Measurements from ENCODE around the gene SUGCT. TPM values are rescaled to one million over a fixed set of nuclear protein-coding genes. Genes with fewer than 3 reads are reported as not detected.
A peak's percentile ranks its signal among the peaks of the same experiment; 100 is the strongest.

Gene SUGCT
- total RNA-seq, 2 experiments from 2014 or later, result 0.21 to 0.61 TPM

GRCh38 chr7:40711706-40712105, 576.9 kb downstream of the SUGCT start:
- peaks cover 10% of the 10 kb centered on the region for H3K27me3 Mint-ChIP-seq
- H3K4me3 Mint-ChIP-seq, result no peak overlapping the region
- no peak overlapping the region for H3K27ac Mint-ChIP-seq
- no peak for DNase-seq
- CTCF ChIA-PET, result no interaction called here
- peaks cover 2% of the 10 kb centered on the region for H3K9me3 Mint-ChIP-seq (ENCODE audit: low read depth)
- peaks cover 12% of the 10 kb centered on the region for H3K4me1 Mint-ChIP-seq
- H3K36me3 Mint-ChIP-seq, result peaks cover 3% of the 10 kb centered on the region
- no peak for ATAC-seq

- Mint-ChIP-seq H3K4me3 (no peak overlapping the region), H3K27ac (no peak overlapping the region), H3K9me3 (ENCODE audit: low read depth) (peaks cover 6% of the 10 kb centered on the region), H3K27me3 (peaks cover 10% of the 10 kb centered on the region), H3K36me3 (peaks cover 3% of the 10 kb centered on the region), H3K4me1 (peaks cover 10% of the 10 kb centered on the region)
- ATAC-seq (no peak), DNase-seq (no peak)
- CTCF ChIA-PET, result no interaction called here
These were observed 579.7 kb downstream of the SUGCT start for GRCh38 chr7:40714363-40715052.

- peaks cover 5% of the 10 kb centered on the region for H3K4me1 Mint-ChIP-seq
- peaks cover 7% of the 10 kb centered on the region for H3K27me3 Mint-ChIP-seq
- no peak overlapping the region for H3K27ac Mint-ChIP-seq
- no peak overlapping the region for H3K4me3 Mint-ChIP-seq
- ATAC-seq (no peak), DNase-seq (no peak)
- peaks cover 6% of the 10 kb centered on the region for H3K9me3 Mint-ChIP-seq (ENCODE audit: low read depth)
- CTCF ChIA-PET, result no interaction called here
- peaks cover 3% of the 10 kb centered on the region for H3K36me3 Mint-ChIP-seq
These were observed 580.2 kb downstream of the SUGCT start for GRCh38 chr7:40715053-40715430.

GRCh38 chr7:40716052-40716451, 581.2 kb downstream of the SUGCT start:
- Mint-ChIP-seq H3K36me3 (peaks cover 3% of the 10 kb centered on the region), H3K9me3 (ENCODE audit: low read depth) (peaks cover 6% of the 10 kb centered on the region), H3K4me3 (no peak overlapping the region), H3K27me3 (peaks cover 6% of the 10 kb centered on the region), H3K27ac (no peak overlapping the region), H3K4me1 (peaks cover 4% of the 10 kb centered on the region)
- ATAC-seq, result no peak
- CTCF ChIA-PET, result no interaction called here
- no peak for DNase-seq

- CTCF ChIA-PET, result interaction anchor here (0.7 kb wide), 1 partner anchor 16 kb away, joined by 3 read pairs; no protein-coding TSS in a partner anchor
- peak; percentile 64 for ATAC-seq
- Mint-ChIP-seq H3K27me3 (peaks cover 6% of the 10 kb centered on the region), H3K27ac (no peak overlapping the region), H3K4me3 (no peak overlapping the region), H3K9me3 (ENCODE audit: low read depth) (peaks cover 6% of the 10 kb centered on the region), H3K4me1 (peaks cover 4% of the 10 kb centered on the region), H3K36me3 (peaks cover 3% of the 10 kb centered on the region)
- peak; percentile 62 for DNase-seq
These were observed 582.4 kb downstream of the SUGCT start for GRCh38 chr7:40717242-40717641.

- H3K36me3 Mint-ChIP-seq, result peaks cover 3% of the 10 kb centered on the region
- H3K9me3 Mint-ChIP-seq (ENCODE audit: low read depth), result peaks cover 6% of the 10 kb centered on the region
- DNase-seq (no peak), ATAC-seq (no peak)
- peaks cover 3% of the 10 kb centered on the region for H3K27me3 Mint-ChIP-seq
- no peak overlapping the region for H3K27ac Mint-ChIP-seq
- no peak overlapping the region for H3K4me3 Mint-ChIP-seq
- CTCF ChIA-PET, result no interaction called here
- peaks cover 4% of the 10 kb centered on the region for H3K4me1 Mint-ChIP-seq
These were observed 585.6 kb downstream of the SUGCT start for GRCh38 chr7:40720416-40720815.

GRCh38 chr7:40721342-40721949, 586.6 kb downstream of the SUGCT start:
- no peak overlapping the region for H3K4me3 Mint-ChIP-seq
- H3K9me3 Mint-ChIP-seq (ENCODE audit: low read depth), result peaks cover 6% of the 10 kb centered on the region
- H3K27ac Mint-ChIP-seq, result no peak overlapping the region
- no peaks in the 10 kb centered on the region for H3K27me3 Mint-ChIP-seq
- H3K4me1 Mint-ChIP-seq, result peaks cover 4% of the 10 kb centered on the region
- CTCF ChIA-PET, result no interaction called here
- no peak for DNase-seq
- no peaks in the 10 kb centered on the region for H3K36me3 Mint-ChIP-seq
- no peak for ATAC-seq

- DNase-seq (no peak), ATAC-seq (no peak)
- H3K4me1 Mint-ChIP-seq, result peaks cover 1% of the 10 kb centered on the region
- H3K36me3 Mint-ChIP-seq, result no peaks in the 10 kb centered on the region
- H3K4me3 Mint-ChIP-seq, result no peak overlapping the region
- CTCF ChIA-PET, result no interaction called here
- H3K9me3 Mint-ChIP-seq (ENCODE audit: low read depth), result peaks cover 6% of the 10 kb centered on the region
- H3K27me3 Mint-ChIP-seq, result no peaks in the 10 kb centered on the region
- H3K27ac Mint-ChIP-seq, result no peak overlapping the region
These were observed 587.4 kb downstream of the SUGCT start for GRCh38 chr7:40722242-40722641.

GRCh38 chr7:40723829-40724228, 589.0 kb downstream of the SUGCT start:
- CTCF ChIA-PET, result no interaction called here
- H3K27me3 Mint-ChIP-seq, result no peaks in the 10 kb centered on the region
- H3K9me3 Mint-ChIP-seq (ENCODE audit: low read depth), result peaks cover 6% of the 10 kb centered on the region
- no peaks in the 10 kb centered on the region for H3K4me1 Mint-ChIP-seq
- DNase-seq (no peak), ATAC-seq (no peak)
- H3K27ac Mint-ChIP-seq, result no peak overlapping the region
- H3K36me3 Mint-ChIP-seq, result no peaks in the 10 kb centered on the region
- no peak overlapping the region for H3K4me3 Mint-ChIP-seq

GRCh38 chr7:40726559-40726958, 591.8 kb downstream of the SUGCT start:
- Mint-ChIP-seq H3K36me3 (no peaks in the 10 kb centered on the region), H3K4me3 (no peak overlapping the region), H3K4me1 (no peaks in the 10 kb centered on the region), H3K27ac (no peak overlapping the region), H3K27me3 (no peaks in the 10 kb centered on the region), H3K9me3 (ENCODE audit: low read depth) (peaks cover 7% of the 10 kb centered on the region)
- ATAC-seq, result no peak
- DNase-seq, result no peak
- CTCF ChIA-PET, result no interaction called here

GRCh38 chr7:40733114-40733513, 598.3 kb downstream of the SUGCT start:
- CTCF ChIA-PET, result no interaction called here
- Mint-ChIP-seq H3K27me3 (no peaks in the 10 kb centered on the region), H3K36me3 (no peaks in the 10 kb centered on the region), H3K4me1 (peaks cover 10% of the 10 kb centered on the region), H3K9me3 (ENCODE audit: low read depth) (peaks cover 7% of the 10 kb centered on the region), H3K4me3 (no peak overlapping the region), H3K27ac (no peak overlapping the region)
- DNase-seq (no peak), ATAC-seq (no peak)

GRCh38 chr7:40733578-40733977, 598.8 kb downstream of the SUGCT start:
- DNase-seq (peak; percentile 45), ATAC-seq (no peak)
- Mint-ChIP-seq H3K4me3 (no peak overlapping the region), H3K9me3 (ENCODE audit: low read depth) (peaks cover 7% of the 10 kb centered on the region), H3K27ac (no peak overlapping the region), H3K4me1 (peaks cover 10% of the 10 kb centered on the region), H3K36me3 (no peaks in the 10 kb centered on the region), H3K27me3 (no peaks in the 10 kb centered on the region)
- CTCF ChIA-PET, result no interaction called here

GRCh38 chr7:40739257-40739656, 604.5 kb downstream of the SUGCT start:
- H3K27me3 Mint-ChIP-seq, result no peaks in the 10 kb centered on the region
- no peak overlapping the region for H3K27ac Mint-ChIP-seq
- no peak for DNase-seq
- H3K36me3 Mint-ChIP-seq, result no peaks in the 10 kb centered on the region
- H3K9me3 Mint-ChIP-seq (ENCODE audit: low read depth), result no peaks in the 10 kb centered on the region
- no peaks in the 10 kb centered on the region for H3K4me1 Mint-ChIP-seq
- no peak overlapping the region for H3K4me3 Mint-ChIP-seq
- CTCF ChIA-PET, result no interaction called here
- no peak for ATAC-seq

GRCh38 chr7:40742270-40742669, 607.5 kb downstream of the SUGCT start:
- CTCF ChIA-PET, result no interaction called here
- Mint-ChIP-seq H3K9me3 (ENCODE audit: low read depth) (no peaks in the 10 kb centered on the region), H3K27me3 (no peaks in the 10 kb centered on the region), H3K36me3 (no peaks in the 10 kb centered on the region), H3K27ac (no peak overlapping the region), H3K4me1 (no peaks in the 10 kb centered on the region), H3K4me3 (no peak overlapping the region)
- ATAC-seq (no peak), DNase-seq (no peak)
